HG02759 (cell line): ENCODE measurements around the gene ABCD3.
"Not testable (repeated sequence)": the region's sequence is repeated elsewhere in the genome, so short reads cannot be mapped to it uniquely, and the experiment has no call there.

Source experiments
- ATAC-seq: cut with Tn5 transposase; IDR thresholded peaks from one replicate; pipeline ENCODE4 v1.9.1; 2021; ENCODE audit warnings: mild to moderate bottlenecking, moderate library complexity; ENCODE audit not compliant: unreplicated experiment

The ABCD3 gene

GRCh38 chr1:94411237-94411636, 7.0 kb upstream of the ABCD3 start:
- ATAC-seq = peak; percentile 83

DNA sequence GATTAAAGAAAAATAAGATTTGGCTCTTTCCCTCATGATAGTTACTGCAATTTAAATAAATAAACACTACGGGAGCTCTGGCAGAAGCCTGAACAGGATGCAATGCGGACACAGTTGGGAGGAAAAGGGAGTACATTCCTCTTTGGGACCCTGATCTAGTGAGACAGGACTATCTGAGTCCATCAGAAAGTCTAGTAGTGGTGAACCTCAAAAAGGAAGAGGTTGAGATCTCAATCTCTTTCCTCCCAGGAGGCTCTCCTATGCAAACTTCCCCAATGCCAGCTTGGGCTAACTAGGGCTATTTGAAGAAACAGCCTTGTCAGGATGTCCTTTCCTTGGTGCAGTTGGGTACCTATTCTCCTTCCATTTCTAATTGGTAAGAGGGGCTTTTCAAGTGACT, 4.9 kb upstream of the ABCD3 start:
- ATAC-seq = no peak

- no peak for ATAC-seq
Measured at GRCh38 chr1:94416901-94417727, 1.1 kb upstream of the ABCD3 start.

DNA sequence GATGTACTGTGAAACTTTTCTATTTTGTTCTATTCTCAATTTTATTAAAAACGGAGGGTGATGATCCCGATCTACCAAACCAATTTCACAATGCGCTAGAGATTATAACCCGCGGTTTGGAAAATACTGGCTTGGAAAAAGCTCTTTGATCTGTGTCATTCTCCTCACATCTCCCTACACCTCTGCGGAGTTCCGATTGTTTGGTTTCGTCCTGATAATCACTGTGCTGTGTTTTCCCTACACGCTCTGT, 536 bp upstream of the ABCD3 start:
- no peak for ATAC-seq

- no peak for ATAC-seq
Measured at GRCh38 chr1:94418664-94419655, 771 bp downstream of the ABCD3 start.

GRCh38 chr1:94422115-94422820, 4.1 kb downstream of the ABCD3 start:
- no peak for ATAC-seq

GRCh38 chr1:94425821-94426484, 7.8 kb downstream of the ABCD3 start:
- no peak for ATAC-seq

DNA sequence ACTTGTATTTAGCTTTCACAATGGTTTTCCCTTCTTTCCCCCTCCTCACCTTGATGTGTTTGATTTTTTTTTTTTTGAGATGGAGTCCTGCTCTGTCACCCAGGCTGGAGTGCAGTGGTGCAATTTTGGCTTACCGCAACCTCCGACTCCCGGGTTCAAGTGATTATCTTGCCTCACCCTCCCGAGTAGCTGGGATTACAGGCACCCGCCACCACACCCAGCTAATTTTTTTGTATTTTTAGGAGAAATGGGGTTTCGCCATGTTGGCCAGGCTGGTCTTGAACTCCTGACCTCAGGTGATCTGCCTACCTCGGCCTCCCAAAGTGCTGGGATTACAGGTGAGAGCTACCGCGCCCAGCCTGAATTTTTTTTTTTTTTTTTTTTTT, 8.3 kb downstream of the ABCD3 start:
- not testable (repeated sequence) for ATAC-seq

DNA sequence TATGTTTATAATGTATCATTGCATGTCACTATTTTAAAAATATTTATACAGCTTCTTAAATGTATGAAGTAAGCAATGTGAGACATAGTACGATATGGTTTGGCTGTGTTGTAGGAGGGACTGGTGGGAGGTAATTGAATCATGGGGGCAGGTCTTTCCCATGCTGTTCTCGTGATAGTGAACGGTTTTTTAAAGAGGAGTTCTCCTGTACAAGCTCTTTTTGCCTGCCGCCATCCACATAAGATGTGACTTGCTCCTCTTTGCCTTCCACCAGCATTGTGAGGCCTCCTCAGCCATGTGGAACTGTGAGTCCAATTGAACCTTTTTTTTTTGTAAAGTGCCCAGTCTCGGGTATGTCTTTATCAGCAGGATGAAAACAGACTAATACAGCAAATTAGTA, 10.3 kb downstream of the ABCD3 start:
- ATAC-seq = no peak

- ATAC-seq = not testable (repeated sequence)
Measured at GRCh38 chr1:94428927-94429528, 10.8 kb downstream of the ABCD3 start.

DNA sequence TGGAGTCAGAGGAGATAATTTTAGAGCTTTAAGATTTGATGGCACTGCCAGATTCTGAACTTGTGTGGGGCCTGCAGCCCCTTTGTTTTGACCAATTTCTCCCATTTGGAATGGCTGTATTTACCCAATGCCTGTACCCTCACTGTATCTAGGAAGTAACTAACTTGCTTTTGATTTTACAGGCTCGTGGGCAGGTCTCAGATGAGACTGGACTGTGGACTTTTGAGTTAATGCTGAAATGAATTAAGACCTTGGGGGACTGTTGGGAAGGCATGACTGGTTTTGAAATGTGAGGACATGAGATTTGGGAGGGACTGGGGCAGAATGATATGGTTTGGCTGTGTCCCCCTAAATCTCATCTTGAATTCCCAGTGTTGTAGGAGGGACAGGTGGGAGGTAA, 11.9 kb downstream of the ABCD3 start:
- ATAC-seq = not testable (repeated sequence)

GRCh38 chr1:94433866-94434265, 15.7 kb downstream of the ABCD3 start:
- no peak for ATAC-seq

DNA sequence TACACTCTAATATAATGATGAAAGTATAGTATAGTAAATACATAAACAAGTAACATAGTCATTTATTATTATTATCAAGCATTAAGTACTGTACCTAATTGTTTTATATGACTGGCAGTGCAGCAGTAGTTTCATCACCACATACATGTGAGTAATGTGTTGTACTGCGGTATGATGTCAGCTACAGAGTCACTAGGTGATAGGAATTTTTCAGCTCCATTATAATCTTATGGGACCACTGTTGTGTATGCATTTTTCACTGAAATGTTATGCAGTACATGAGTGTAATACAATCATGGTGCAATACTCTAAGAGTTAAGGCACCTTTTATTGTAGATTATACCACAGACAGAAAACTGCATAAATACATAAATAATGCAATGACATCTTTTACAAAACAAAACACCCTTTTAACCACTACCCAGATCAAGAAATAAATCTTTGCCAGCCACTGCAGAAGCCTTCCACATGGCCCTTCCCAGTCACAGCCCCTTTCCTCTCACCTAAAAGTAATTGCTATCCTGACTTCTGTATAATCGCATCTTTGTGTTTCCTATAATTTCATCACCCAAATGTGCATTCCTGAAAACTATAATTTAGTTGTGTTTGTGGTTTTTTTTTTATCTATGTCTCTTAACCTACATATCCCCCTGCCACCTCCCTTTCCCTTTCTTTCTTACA, 16.3 kb downstream of the ABCD3 start:
- no peak for ATAC-seq

DNA sequence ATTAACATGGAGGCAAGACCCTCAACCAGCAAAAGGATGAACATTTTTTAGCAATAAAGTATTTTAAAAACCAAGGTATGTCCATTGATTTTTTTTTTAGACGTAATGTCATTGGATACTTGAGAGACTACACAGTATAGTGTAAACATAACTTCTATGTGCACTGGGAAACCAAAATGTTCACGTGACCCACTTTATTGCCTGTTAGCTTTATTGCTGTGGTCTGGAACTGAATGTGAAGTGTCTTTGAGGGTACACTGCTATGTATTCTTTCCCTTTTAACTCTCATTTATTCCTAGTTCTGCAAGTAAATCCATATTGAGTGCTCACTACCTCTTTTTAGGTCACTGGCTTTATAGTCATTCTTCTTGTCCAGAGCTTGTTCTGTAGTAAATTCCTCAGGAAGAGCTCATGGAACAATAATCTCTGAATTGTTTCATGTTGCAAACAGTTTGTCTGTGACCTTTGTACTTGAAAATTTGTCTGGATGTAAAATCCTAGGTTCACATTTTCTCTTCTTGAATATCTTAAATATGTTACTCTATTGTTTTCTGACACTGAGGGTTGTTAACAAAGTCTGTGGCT, 20.6 kb downstream of the ABCD3 start:
- no peak for ATAC-seq

DNA sequence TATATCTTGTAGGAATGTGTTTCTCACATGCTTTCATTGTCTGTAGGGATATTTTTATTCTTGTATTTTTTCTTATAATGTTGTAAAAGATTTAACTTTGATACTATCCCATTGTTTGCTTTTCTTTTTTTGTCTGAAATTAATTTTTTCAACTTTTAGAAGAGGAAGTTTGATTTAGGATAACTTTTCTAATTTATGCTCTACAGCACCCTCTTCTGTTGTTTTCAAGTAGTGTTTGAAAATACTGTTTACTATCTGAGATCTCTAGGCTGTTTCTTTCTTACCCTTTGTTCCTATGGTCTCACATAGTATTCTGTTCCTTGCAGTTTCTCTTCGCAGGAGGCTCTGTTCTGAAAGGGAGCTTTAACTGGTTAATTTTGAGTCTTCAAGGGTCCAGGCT, 21.9 kb downstream of the ABCD3 start:
- ATAC-seq = no peak

DNA sequence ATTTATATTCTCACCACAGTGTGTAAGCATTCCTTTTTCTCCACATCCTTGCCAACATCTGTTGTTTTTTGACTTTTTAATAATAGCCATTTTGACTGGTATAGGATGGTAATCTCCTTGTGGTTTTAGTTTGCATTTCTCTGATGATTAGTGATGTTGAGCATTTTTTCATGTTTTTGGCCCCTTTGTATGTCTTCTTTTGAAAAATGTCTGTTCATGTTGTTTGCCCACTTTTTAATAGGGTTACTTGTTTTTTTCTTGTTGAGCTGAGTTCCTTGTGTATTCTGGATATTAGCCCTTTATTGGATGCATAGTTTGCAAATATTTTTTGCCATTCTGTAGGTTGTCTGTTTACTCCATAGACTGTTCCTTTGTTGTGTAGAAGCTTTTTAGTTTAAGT, 24.9 kb downstream of the ABCD3 start:
- not testable (repeated sequence) for ATAC-seq

- ATAC-seq = not testable (repeated sequence)
Measured at GRCh38 chr1:94444819-94445218, 26.6 kb downstream of the ABCD3 start.

DNA sequence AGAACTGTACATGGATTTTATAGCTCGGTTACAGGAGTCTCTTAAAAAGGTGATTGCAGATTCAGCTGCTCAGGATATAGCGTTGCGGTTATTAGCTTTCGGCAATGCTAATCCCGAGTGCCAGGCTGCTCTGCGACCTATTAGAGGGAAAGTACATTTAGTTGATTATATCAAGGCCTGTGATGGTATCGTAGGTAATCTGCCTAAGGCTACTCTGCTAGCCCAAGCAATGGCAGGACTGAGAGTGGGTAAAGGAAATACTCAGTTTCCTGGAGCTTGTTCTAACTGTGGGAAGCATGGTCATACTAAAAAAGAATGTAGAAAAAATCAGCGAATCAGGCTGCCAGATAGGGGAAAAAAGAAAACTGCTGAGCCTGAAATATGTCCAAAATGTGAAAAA, 27.5 kb downstream of the ABCD3 start:
- not testable (repeated sequence) for ATAC-seq

DNA sequence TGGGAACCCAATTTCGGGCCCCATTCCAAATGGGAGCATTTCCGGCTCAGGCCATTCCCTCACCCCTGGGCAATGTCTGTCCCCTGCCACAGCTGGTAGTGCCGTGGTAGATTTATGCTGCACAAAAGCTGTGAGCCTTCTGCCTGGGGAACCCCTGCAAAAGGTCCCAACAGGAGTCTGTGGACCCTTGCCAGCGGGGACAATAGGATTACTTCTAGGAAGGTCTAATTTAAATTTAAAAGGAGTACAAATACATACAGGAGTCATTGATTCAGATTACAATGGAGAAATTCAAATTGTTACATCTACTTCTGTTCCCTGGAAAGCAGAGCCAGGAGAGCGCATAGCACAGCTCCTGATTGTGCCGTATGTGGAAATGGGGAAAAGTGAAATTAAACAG, 28.0 kb downstream of the ABCD3 start:
- not testable (repeated sequence) for ATAC-seq

- ATAC-seq = not testable (repeated sequence)
Measured at GRCh38 chr1:94448741-94449140, 30.6 kb downstream of the ABCD3 start.
